ENCODE data around the gene ITGA2. TPM values are rescaled to one million over a fixed set of nuclear protein-coding genes. Genes with fewer than 3 reads are reported as not detected.

Gene ITGA2
- polyA plus RNA-seq, 1 donor, result 32.4 TPM

GRCh38 chr5:53017383-53017782, 28.2 kb downstream of the ITGA2 start:
- DNase-seq, result no peak

- no peak for DNase-seq
Measured at GRCh38 chr5:53017794-53018391, 28.7 kb downstream of the ITGA2 start.

GRCh38 chr5:53019320-53019719, 30.2 kb downstream of the ITGA2 start:
- DNase-seq, result no peak

GRCh38 chr5:53022930-53023511, 33.9 kb downstream of the ITGA2 start:
- DNase-seq, result no peak

GRCh38 chr5:53023969-53024368, 34.8 kb downstream of the ITGA2 start:
- no peak for DNase-seq

GRCh38 chr5:53024535-53024934, 35.4 kb downstream of the ITGA2 start:
- no peak for DNase-seq

- no peak for DNase-seq
Measured at GRCh38 chr5:53025487-53025886, 36.3 kb downstream of the ITGA2 start.

GRCh38 chr5:53027913-53028312, 38.8 kb downstream of the ITGA2 start:
- DNase-seq, result no peak

- no peak for DNase-seq
Measured at GRCh38 chr5:53029608-53030007, 40.5 kb downstream of the ITGA2 start.

GRCh38 chr5:53030893-53031292, 41.7 kb downstream of the ITGA2 start:
- DNase-seq, result no peak

- no peak for DNase-seq
Measured at GRCh38 chr5:53031695-53032096, 42.5 kb downstream of the ITGA2 start.

- no peak for DNase-seq
Measured at GRCh38 chr5:53032188-53032587, 43.0 kb downstream of the ITGA2 start.

GRCh38 chr5:53034832-53035231, 45.7 kb downstream of the ITGA2 start:
- DNase-seq, result no peak

GRCh38 chr5:53035868-53036381, 46.8 kb downstream of the ITGA2 start:
- DNase-seq, result no peak

- no peak for DNase-seq
Measured at GRCh38 chr5:53037141-53037859, 48.1 kb downstream of the ITGA2 start.

GRCh38 chr5:53038196-53038847, 49.2 kb downstream of the ITGA2 start:
- DNase-seq, result no peak

- no peak for DNase-seq
Measured at GRCh38 chr5:53039855-53040254, 50.7 kb downstream of the ITGA2 start.

GRCh38 chr5:53041071-53041692, 52.0 kb downstream of the ITGA2 start:
- no peak for DNase-seq

GRCh38 chr5:53041740-53042139, 52.6 kb downstream of the ITGA2 start:
- DNase-seq, result no peak

- DNase-seq, result no peak
Measured at GRCh38 chr5:53045263-53045662, 56.1 kb downstream of the ITGA2 start.

GRCh38 chr5:53048248-53048647, 59.1 kb downstream of the ITGA2 start:
- no peak for DNase-seq

GRCh38 chr5:53052499-53052898, 63.3 kb downstream of the ITGA2 start:
- no peak for DNase-seq

All from left kidney (tissue), 2 donors.